ENCODE results near the gene C2orf42. TPM values are rescaled to one million over a fixed set of nuclear protein-coding genes. Genes with fewer than 3 reads are reported as not detected.

C2orf42 gene
- polyA plus RNA-seq, 3 donors, result 3.0 to 5.5 (median 4.0) TPM

- 0% methylated on average over 1 of the region's 1 CpG for WGBS (ENCODE audit: insufficient coverage)
- intact Hi-C loops (cut with micrococcal nuclease), result no loop called here
- H3K9me3 ChIP-seq (replicated peaks in 1 of 2; ENCODE audit: control insufficient read depth in 1 of 2, insufficient read depth in 1 of 2, low read length in 2 of 2), result no peaks in the 10 kb centered on the region
- no peak overlapping the region for H3K4me2 ChIP-seq (replicated peaks; ENCODE audit: extremely low read depth, low read length, poor library complexity, severe bottlenecking)
- H3K4me1 Mint-ChIP-seq, result peaks cover 61% of the 10 kb centered on the region
- peaks cover 0 to 4% (median 0%) of the 10 kb centered on the region in 3 donors for H3K27me3 Mint-ChIP-seq (ENCODE audit: low read depth in 3 of 3)
- no peaks in the 10 kb centered on the region for H4K20me1 ChIP-seq (ENCODE audit: insufficient read depth, low read length)
- no peak for DNase-seq
- H3K4me3 ChIP-seq (replicated peaks in 1 of 3; ENCODE audit: low read depth in 2 of 3, low read length in 3 of 3), result no peak overlapping the region
- TF ChIP-seq, protein P1, sequence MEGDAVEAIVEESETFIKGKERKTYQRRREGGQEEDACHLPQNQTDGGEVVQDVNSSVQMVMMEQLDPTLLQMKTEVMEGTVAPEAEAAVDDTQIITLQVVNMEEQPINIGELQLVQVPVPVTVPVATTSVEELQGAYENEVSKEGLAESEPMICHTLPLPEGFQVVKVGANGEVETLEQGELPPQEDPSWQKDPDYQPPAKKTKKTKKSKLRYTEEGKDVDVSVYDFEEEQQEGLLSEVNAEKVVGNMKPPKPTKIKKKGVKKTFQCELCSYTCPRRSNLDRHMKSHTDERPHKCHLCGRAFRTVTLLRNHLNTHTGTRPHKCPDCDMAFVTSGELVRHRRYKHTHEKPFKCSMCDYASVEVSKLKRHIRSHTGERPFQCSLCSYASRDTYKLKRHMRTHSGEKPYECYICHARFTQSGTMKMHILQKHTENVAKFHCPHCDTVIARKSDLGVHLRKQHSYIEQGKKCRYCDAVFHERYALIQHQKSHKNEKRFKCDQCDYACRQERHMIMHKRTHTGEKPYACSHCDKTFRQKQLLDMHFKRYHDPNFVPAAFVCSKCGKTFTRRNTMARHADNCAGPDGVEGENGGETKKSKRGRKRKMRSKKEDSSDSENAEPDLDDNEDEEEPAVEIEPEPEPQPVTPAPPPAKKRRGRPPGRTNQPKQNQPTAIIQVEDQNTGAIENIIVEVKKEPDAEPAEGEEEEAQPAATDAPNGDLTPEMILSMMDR (IDR thresholded peaks at IDR 0.05), result no peak
- H3K27ac Mint-ChIP-seq, result peak overlapping the region in 1 of 7 donors; percentile 15
- H3K36me3 Mint-ChIP-seq, result no peaks in the 10 kb centered on the region
- no peaks in the 10 kb centered on the region for H3K36me3 ChIP-seq (replicated peaks in 1 of 2; ENCODE audit: control insufficient read depth in 1 of 2, insufficient read depth in 2 of 2, low read length in 2 of 2)
- H3K4me1 ChIP-seq (ENCODE audit: control insufficient read depth in 1 of 2, insufficient read depth in 2 of 2, low read length in 2 of 2), result peaks cover 59 to 74% of the 10 kb centered on the region in 2 donors
- no peaks in the 10 kb centered on the region for H3K79me2 ChIP-seq (ENCODE audit: insufficient read depth, low read length)
- no peak overlapping the region for H3K9ac ChIP-seq (ENCODE audit: insufficient read depth, low read length, poor library complexity, severe bottlenecking)
- peak overlapping the region in 1 of 2 donors; percentile 10 for H3K27ac ChIP-seq (ENCODE audit: low read depth in 1 of 2, low read length in 2 of 2)
- H3K27me3 ChIP-seq (ENCODE audit: control insufficient read depth in 2 of 2, insufficient read depth in 2 of 2, low read length in 2 of 2), result no peaks in the 10 kb centered on the region
- H3K9me3 Mint-ChIP-seq, result no peaks in the 10 kb centered on the region
- no peak overlapping the region for H3K4me3 Mint-ChIP-seq
- H2AFZ ChIP-seq (ENCODE audit: insufficient read depth, low read depth, low read length, poor library complexity, severe bottlenecking), result no peak overlapping the region
These were observed 62.8 kb downstream of the C2orf42 start for GRCh38 chr2:70128005-70128404.

- no peaks in the 10 kb centered on the region for H3K9me3 Mint-ChIP-seq
- no peak overlapping the region for H3K4me3 Mint-ChIP-seq
- Histone ChIP-seq H3K9ac (ENCODE audit: insufficient read depth, low read length, poor library complexity, severe bottlenecking) (no peak overlapping the region), H3K4me2 (replicated peaks; ENCODE audit: extremely low read depth, low read length, poor library complexity, severe bottlenecking) (no peak overlapping the region), H3K9me3 (replicated peaks in 1 of 2; ENCODE audit: control insufficient read depth in 1 of 2, insufficient read depth in 1 of 2, low read length in 2 of 2) (no peaks in the 10 kb centered on the region), H3K4me3 (replicated peaks in 1 of 3; ENCODE audit: low read depth in 2 of 3, low read length in 3 of 3) (no peak overlapping the region), H3K79me2 (ENCODE audit: insufficient read depth, low read length) (no peaks in the 10 kb centered on the region), H3K4me1 (ENCODE audit: control insufficient read depth in 1 of 2, insufficient read depth in 2 of 2, low read length in 2 of 2) (peaks cover 59 to 74% of the 10 kb centered on the region in 2 donors), H3K27ac (ENCODE audit: low read depth in 1 of 2, low read length in 2 of 2) (peak overlapping the region in 1 of 2 donors; percentile 100), H2AFZ (ENCODE audit: insufficient read depth, low read depth, low read length, poor library complexity, severe bottlenecking) (peak overlapping the region; percentile 2), H4K20me1 (ENCODE audit: insufficient read depth, low read length) (no peaks in the 10 kb centered on the region), H3K36me3 (replicated peaks in 1 of 2; ENCODE audit: control insufficient read depth in 1 of 2, insufficient read depth in 2 of 2, low read length in 2 of 2) (no peaks in the 10 kb centered on the region), H3K27me3 (ENCODE audit: control insufficient read depth in 2 of 2, insufficient read depth in 2 of 2, low read length in 2 of 2) (no peaks in the 10 kb centered on the region)
- TF ChIP-seq, protein P1 (IDR thresholded peaks at IDR 0.05), result no peak
- H3K4me1 Mint-ChIP-seq, result peaks cover 63% of the 10 kb centered on the region
- H3K27me3 Mint-ChIP-seq (ENCODE audit: low read depth in 3 of 3), result peaks cover 0 to 4% (median 0%) of the 10 kb centered on the region in 3 donors
- 100% methylated on average over 2 of the region's 2 CpGs for WGBS (ENCODE audit: insufficient coverage)
- intact Hi-C loops (cut with micrococcal nuclease), result no loop called here
- H3K27ac Mint-ChIP-seq, result peak overlapping the region; percentile 100
- no peak for DNase-seq
- no peaks in the 10 kb centered on the region for H3K36me3 Mint-ChIP-seq
These were observed 64.4 kb downstream of the C2orf42 start for GRCh38 chr2:70126413-70126812.

Data from CD14-positive monocyte (primary cell).